CD14-positive monocyte (primary cell): ENCODE measurements around the gene EPHA8. TPM values are rescaled to one million over a fixed set of nuclear protein-coding genes. Genes with fewer than 3 reads are reported as not detected.

Experiments
- DNase-seq, 3 donors: peaks; one replicate each; pipeline ENCODE4 v3.0.0-alpha.2; 2011 to 2022
- H2AFZ ChIP-seq: 2 replicates; pipeline ENCODE4 v1.6.0; 2012; ENCODE audit warnings: mild to moderate bottlenecking, low read depth, low read length, inconsistent platforms; ENCODE audit not compliant: insufficient read depth, poor library complexity, severe bottlenecking
- H3K27ac ChIP-seq, 2 donors: 1 replicate in 1 of 2; 2 replicates in 1 of 2; pipeline ENCODE4 v1.5.1; 2012 to 2013; ENCODE audit warnings: low read length in 2 of 2, control low read depth in 1 of 2, inconsistent platforms in 1 of 2, low read depth in 1 of 2, mild to moderate bottlenecking in 1 of 2
- H3K27me3 ChIP-seq, 2 donors: one replicate each; pipeline versions ENCODE4 v1.6.0 to v1.6.1; 2011 to 2013; ENCODE audit warnings: low read length in 2 of 2; ENCODE audit not compliant: control insufficient read depth in 2 of 2, insufficient read depth in 2 of 2
- H3K36me3 ChIP-seq, 2 donors: replicated peaks in 1 of 2; 1 replicate in 1 of 2; 2 replicates in 1 of 2; pipeline versions ENCODE4 v1.5.1 to v1.6.1; 2012 to 2013; ENCODE audit warnings: low read length in 2 of 2, control low read depth in 1 of 2, inconsistent platforms in 1 of 2, mild to moderate bottlenecking in 1 of 2; ENCODE audit not compliant: insufficient read depth in 2 of 2, control insufficient read depth in 1 of 2
- H3K4me1 ChIP-seq, 2 donors: 1 replicate in 1 of 2; 2 replicates in 1 of 2; pipeline versions ENCODE4 v1.5.1 to v1.6.1; 2012 to 2013; ENCODE audit warnings: low read length in 2 of 2, control low read depth in 1 of 2, inconsistent platforms in 1 of 2, mild to moderate bottlenecking in 1 of 2, moderate library complexity in 1 of 2; ENCODE audit not compliant: insufficient read depth in 2 of 2, control insufficient read depth in 1 of 2
- H3K4me2 ChIP-seq: replicated peaks from 2 replicates; pipeline ENCODE3; 2012; ENCODE audit warnings: low read length, moderate library complexity, mild to moderate bottlenecking; ENCODE audit not compliant: poor library complexity, severe bottlenecking; ENCODE audit errors: extremely low read depth
- H3K4me3 ChIP-seq, 3 experiments: fragments of 200-600 bp in 1 of 3; sonication (generic) in 1 of 3; replicated peaks in 1 of 3; 1 replicate in 2 of 3; 2 replicates in 1 of 3; pipeline ENCODE4 v1.5.1; 2011 to 2013; ENCODE audit warnings: low read length in 3 of 3, mild to moderate bottlenecking in 3 of 3, control low read depth in 2 of 3, low read depth in 2 of 3, inconsistent platforms in 1 of 3, moderate library complexity in 1 of 3
- H3K79me2 ChIP-seq: 2 replicates; pipeline ENCODE4 v1.6.0; 2012; ENCODE audit warnings: mild to moderate bottlenecking, control low read depth, inconsistent platforms, low read length, moderate library complexity; ENCODE audit not compliant: insufficient read depth
- H3K9ac ChIP-seq: 2 replicates; pipeline ENCODE4 v1.6.0; 2017; ENCODE audit warnings: low read length, mild to moderate bottlenecking; ENCODE audit not compliant: insufficient read depth, poor library complexity, severe bottlenecking
- H3K9me3 ChIP-seq, 2 donors: replicated peaks in 1 of 2; 1 replicate in 1 of 2; 2 replicates in 1 of 2; pipeline versions ENCODE4 v1.5.1 to v1.6.1; 2012 to 2013; ENCODE audit warnings: low read length in 2 of 2, control low read depth in 1 of 2; ENCODE audit not compliant: control insufficient read depth in 1 of 2, insufficient read depth in 1 of 2
- H4K20me1 ChIP-seq: 2 replicates; pipeline ENCODE4 v1.6.0; 2012; ENCODE audit warnings: mild to moderate bottlenecking, low read length, control low read depth, moderate library complexity; ENCODE audit not compliant: insufficient read depth
- H3K27ac Mint-ChIP-seq, 7 donors: one replicate each; pipeline ENCODE4 v1.8.0; 2020; ENCODE audit warnings: mild to moderate bottlenecking in 7 of 7, mixed read lengths in 7 of 7, moderate library complexity in 6 of 7, inconsistent platforms in 2 of 7
- H3K27me3 Mint-ChIP-seq, 3 donors: one replicate each; pipeline ENCODE4 v1.8.0; 2021 to 2022; ENCODE audit warnings: low read depth in 3 of 3, mild to moderate bottlenecking in 3 of 3, mixed read lengths in 3 of 3, moderate library complexity in 3 of 3, inconsistent platforms in 1 of 3
- H3K36me3 Mint-ChIP-seq, 2 donors: one replicate each; pipeline ENCODE4 v1.8.0; 2020; ENCODE audit warnings: mixed read lengths in 2 of 2, inconsistent platforms in 1 of 2, mild to moderate bottlenecking in 1 of 2
- H3K4me1 Mint-ChIP-seq: one replicate; pipeline ENCODE4 v1.8.0; 2020; ENCODE audit warnings: mild to moderate bottlenecking, mixed read lengths
- H3K4me3 Mint-ChIP-seq, 2 donors: one replicate each; pipeline ENCODE4 v1.8.0; 2020; ENCODE audit warnings: mild to moderate bottlenecking in 2 of 2, mixed read lengths in 2 of 2, moderate library complexity in 1 of 2
- H3K9me3 Mint-ChIP-seq, 7 donors: one replicate each; pipeline ENCODE4 v1.8.0; 2020 to 2022; ENCODE audit warnings: mixed read lengths in 7 of 7, mild to moderate bottlenecking in 6 of 7, moderate library complexity in 6 of 7, inconsistent platforms in 2 of 7
- CTCF ChIP-seq: fragments of 200-600 bp; IDR thresholded peaks from one replicate; pipeline ENCODE4 v1.8.0; 2022; ENCODE audit warnings: antibody characterized with exemption, mild to moderate bottlenecking
- WGBS: methylation state at CpG from one replicate; pipeline ENCODE4 v1.1.5; 2013; ENCODE audit warnings: missing lambda C conversion rate; ENCODE audit not compliant: insufficient coverage; 5-methylcytosine and 5-hydroxymethylcytosine counted together
- intact Hi-C, 2 donors: fragments of 100-400 bp; cut with micrococcal nuclease; formaldehyde crosslinking; loops; one replicate each; pipeline versions ENCODE4 v1.15.0 to v1.15.1; 2023
- polyA plus RNA-seq, 3 donors: library from polyadenylated mRNA; depleted of rRNA in 1 of 3; unstranded in 2 of 3; stranded (reverse) in 1 of 3; fragments of 300-500 nt in 2 of 3; fragments of >200 nt in 1 of 3; fragmentation: Illumina TruSeq in 2 of 3; gene quantifications; 1 replicate in 2 of 3; 2 replicates in 1 of 3; pipeline ENCODE4 v1.2.3, GENCODE V29; 2012 to 2021

The EPHA8 gene
- polyA plus RNA-seq, 3 donors: 0.04 TPM; not detected in 2

GRCh38 chr1:22578732-22579361 is 15.6 kb downstream of the EPHA8 start:
- TF ChIP-seq CTCF: no peak
- H3K27me3 Mint-ChIP-seq: peaks cover 4 to 6% (median 6%) of the 10 kb centered on the region in 3 donors
- Histone ChIP-seq H3K4me2 (no peak overlapping the region), H3K9ac (no peak overlapping the region), H3K4me1 (no peaks in the 10 kb centered on the region), H3K27me3 (no peaks in the 10 kb centered on the region), H3K27ac (no peak overlapping the region), H2AFZ (no peak overlapping the region), H3K4me3 (no peak overlapping the region), H3K79me2 (no peaks in the 10 kb centered on the region), H3K9me3 (peaks cover 23 to 25% of the 10 kb centered on the region in 2 donors), H3K36me3 (no peaks in the 10 kb centered on the region), H4K20me1 (no peaks in the 10 kb centered on the region)
- H3K9me3 Mint-ChIP-seq: peaks cover 5 to 21% (median 14%) of the 10 kb centered on the region in 7 donors
- H3K36me3 Mint-ChIP-seq: no peaks in the 10 kb centered on the region
- no peak for DNase-seq
- no peak overlapping the region for H3K27ac Mint-ChIP-seq
- intact Hi-C loops: no loop called here
- 86% methylated on average over 12 of the region's 12 CpGs for WGBS
- H3K4me1 Mint-ChIP-seq: no peaks in the 10 kb centered on the region
- H3K4me3 Mint-ChIP-seq: no peak overlapping the region

- Histone ChIP-seq H3K9ac (no peak overlapping the region), H3K36me3 (no peaks in the 10 kb centered on the region), H3K27me3 (no peaks in the 10 kb centered on the region), H3K79me2 (no peaks in the 10 kb centered on the region), H4K20me1 (no peaks in the 10 kb centered on the region), H3K9me3 (peaks cover 23 to 25% of the 10 kb centered on the region in 2 donors), H3K27ac (no peak overlapping the region), H2AFZ (no peak overlapping the region), H3K4me1 (no peaks in the 10 kb centered on the region), H3K4me2 (no peak overlapping the region), H3K4me3 (no peak overlapping the region)
- Mint-ChIP-seq H3K4me1 (no peaks in the 10 kb centered on the region), H3K36me3 (no peaks in the 10 kb centered on the region), H3K9me3 (peaks cover 5 to 21% (median 14%) of the 10 kb centered on the region in 7 donors), H3K4me3 (no peak overlapping the region), H3K27ac (peak overlapping the region in 1 of 7 donors; percentile 79), H3K27me3 (peaks cover 4 to 6% (median 4%) of the 10 kb centered on the region in 3 donors)
- intact Hi-C loops: no loop called here
- no peak for DNase-seq
- WGBS: 93% methylated on average over 5 of the region's 7 CpGs
- no peak for TF ChIP-seq CTCF
These were observed 16.4 kb downstream of the EPHA8 start for GRCh38 chr1:22579541-22580155.
